Gastrocnemius medialis (tissue), 4 donors: ENCODE measurements around the gene TDRD12.

Experiments
- POLR2A ChIP-seq, 2 donors: fragments of 450-650 bp; IDR thresholded peaks; one replicate each; pipeline ENCODE4 v1.6.1; 2017; ENCODE audit warnings: antibody characterized with exemption in 2 of 2, mild to moderate bottlenecking in 2 of 2, moderate library complexity in 2 of 2
- TF ChIP-seq, protein P1 (sequence below), 5 experiments: fragments of 450-650 bp in 3 of 5; fragments of 200-600 bp in 2 of 5; sonication (generic) in 2 of 5; IDR thresholded peaks in 4 of 5; conservative IDR thresholded peaks in 1 of 5; 1 replicate in 4 of 5; 2 replicates in 1 of 5; pipeline ENCODE4 v1.5.1; 2016 to 2019; ENCODE audit warnings: antibody characterized with exemption in 5 of 5, mild to moderate bottlenecking in 3 of 5, moderate library complexity in 3 of 5

DNA sequence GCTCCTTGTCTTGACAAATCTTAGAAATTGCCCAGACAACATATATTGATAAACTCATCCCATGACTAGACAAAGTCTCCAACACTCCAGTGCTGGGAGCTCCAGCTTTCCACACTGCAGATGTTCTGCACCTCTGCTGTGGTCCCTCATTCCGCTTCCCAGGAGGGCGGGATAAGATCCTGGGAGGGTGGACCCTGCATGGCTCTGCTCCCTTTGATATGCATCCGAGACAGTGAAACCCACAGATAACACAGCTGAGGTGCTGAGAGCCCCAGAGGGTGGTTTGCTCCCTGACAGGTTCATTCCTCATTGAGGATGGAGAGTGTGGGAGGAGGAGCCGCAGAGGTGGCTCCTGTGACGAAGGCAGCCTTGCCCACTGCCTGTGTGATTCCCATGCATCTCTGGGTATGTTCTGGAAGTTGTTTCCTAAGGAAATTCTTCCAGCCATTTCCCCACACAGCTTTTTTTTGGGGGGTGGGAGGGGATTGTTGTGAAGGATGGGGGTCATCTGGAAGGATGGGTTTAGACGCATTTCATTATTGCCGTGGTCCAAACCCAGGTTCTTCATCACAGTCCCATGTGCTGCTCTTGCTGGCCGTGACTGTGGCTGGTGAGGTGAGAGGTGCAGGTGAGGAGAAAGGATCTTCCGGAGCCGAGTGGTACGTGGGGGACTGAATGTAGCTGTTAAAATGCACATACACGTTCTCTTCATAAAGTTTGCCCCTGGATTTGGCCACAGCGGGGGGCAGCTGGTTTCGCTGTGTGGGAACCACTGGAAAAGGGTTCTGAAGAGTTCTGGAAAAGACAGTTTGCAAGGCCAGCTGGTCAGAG lies 103.6 kb downstream of the TDRD12 start:
- TF ChIP-seq, protein P1, sequence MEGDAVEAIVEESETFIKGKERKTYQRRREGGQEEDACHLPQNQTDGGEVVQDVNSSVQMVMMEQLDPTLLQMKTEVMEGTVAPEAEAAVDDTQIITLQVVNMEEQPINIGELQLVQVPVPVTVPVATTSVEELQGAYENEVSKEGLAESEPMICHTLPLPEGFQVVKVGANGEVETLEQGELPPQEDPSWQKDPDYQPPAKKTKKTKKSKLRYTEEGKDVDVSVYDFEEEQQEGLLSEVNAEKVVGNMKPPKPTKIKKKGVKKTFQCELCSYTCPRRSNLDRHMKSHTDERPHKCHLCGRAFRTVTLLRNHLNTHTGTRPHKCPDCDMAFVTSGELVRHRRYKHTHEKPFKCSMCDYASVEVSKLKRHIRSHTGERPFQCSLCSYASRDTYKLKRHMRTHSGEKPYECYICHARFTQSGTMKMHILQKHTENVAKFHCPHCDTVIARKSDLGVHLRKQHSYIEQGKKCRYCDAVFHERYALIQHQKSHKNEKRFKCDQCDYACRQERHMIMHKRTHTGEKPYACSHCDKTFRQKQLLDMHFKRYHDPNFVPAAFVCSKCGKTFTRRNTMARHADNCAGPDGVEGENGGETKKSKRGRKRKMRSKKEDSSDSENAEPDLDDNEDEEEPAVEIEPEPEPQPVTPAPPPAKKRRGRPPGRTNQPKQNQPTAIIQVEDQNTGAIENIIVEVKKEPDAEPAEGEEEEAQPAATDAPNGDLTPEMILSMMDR (IDR thresholded peaks at IDR 0.05 in 4 of 5, conservative IDR thresholded peaks at IDR 0.05 in 1 of 5): no peak
- TF ChIP-seq POLR2A (IDR thresholded peaks at IDR 0.05): no peak
